GM18907 (cell line): Measurements from ENCODE around the gene ABL1.

Experiments
- ATAC-seq: cut with Tn5 transposase; IDR thresholded peaks from one replicate; pipeline ENCODE4 v1.9.1; 2021; ENCODE audit warnings: mild to moderate bottlenecking, moderate library complexity; ENCODE audit not compliant: unreplicated experiment

Gene ABL1

GRCh38 chr9:130913599-130914416 lies 78.8 kb downstream of the ABL1 start:
- ATAC-seq: no peak

- ATAC-seq: no peak
These were observed 79.5 kb downstream of the ABL1 start for GRCh38 chr9:130914417-130915095.

GRCh38 chr9:130915096-130915447 lies 80.0 kb downstream of the ABL1 start:
- no peak for ATAC-seq

DNA sequence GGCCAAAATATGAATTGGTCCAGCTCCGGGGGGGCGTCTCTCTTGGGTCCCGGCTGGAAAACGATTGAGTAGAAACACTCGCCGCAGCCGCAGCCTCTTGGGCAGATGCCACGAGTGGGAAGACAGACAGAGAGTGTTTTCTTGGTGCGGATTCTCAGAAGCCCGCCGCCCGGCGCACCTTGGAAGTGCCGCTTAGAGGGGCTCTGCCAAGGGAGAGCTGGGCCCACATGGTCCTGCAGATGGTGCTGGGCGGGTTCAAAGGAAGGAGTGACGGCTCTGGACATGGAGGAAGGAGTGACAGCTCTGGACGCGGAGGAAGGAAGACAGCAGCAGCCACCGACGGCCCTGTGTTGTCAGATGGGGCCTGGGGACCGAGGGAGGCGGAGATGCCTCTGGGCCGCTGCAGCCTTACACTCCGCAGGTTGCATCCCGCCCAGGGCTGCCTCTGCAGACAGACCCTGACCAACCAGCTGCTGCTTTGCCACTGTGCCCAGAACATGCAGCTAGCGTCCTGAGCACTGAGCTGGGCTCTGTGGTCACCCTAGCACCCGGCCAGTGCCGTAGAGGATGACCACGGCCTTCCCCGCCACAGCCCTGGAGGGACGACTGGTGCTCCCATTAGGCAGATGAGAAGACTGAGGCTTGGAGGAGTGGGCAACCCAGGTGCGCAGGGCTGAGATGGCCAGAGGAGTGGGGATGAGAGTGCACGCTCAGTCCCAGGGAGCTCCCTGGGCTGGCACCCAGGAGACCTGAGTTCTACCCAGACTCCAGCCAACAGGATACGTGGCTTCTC lies 82.3 kb downstream of the ABL1 start:
- no peak for ATAC-seq

GRCh38 chr9:130918101-130918825 lies 83.2 kb downstream of the ABL1 start:
- no peak for ATAC-seq

DNA sequence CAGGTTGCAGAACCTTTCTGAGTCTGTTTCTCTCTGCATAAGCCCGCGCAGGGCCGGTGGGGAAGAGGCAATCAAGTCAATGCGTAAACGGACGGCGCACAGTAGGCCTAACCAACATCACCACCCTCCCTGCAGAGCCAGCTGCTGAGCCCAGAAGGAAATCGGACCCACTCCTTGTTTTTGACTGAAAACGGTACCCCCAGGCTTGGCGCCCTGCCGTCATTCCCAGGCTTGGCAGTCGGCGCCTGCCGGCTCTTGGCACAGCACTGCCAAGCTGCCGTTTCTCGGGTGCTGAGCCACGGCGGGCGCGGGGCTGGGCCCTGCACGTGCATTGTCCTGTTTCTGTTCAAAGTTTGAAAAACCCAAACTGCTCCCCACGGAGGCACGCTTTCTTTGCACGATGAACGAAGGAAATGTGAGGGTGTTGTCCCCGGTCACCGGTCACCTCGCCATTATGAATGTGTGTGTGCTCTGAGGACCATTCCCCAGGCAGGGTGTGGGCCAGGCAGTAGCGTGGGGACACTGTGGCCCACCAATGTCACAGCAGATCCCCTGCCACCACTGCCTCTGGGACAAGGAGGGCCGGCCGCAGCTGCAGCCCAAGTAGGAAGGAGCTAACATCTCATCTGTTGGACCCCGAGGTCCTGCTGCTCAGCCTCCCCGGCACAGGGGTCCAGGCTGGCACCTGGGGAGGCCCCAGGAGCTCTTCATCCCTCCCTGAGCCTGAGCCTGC lies 83.9 kb downstream of the ABL1 start:
- no peak for ATAC-seq

DNA sequence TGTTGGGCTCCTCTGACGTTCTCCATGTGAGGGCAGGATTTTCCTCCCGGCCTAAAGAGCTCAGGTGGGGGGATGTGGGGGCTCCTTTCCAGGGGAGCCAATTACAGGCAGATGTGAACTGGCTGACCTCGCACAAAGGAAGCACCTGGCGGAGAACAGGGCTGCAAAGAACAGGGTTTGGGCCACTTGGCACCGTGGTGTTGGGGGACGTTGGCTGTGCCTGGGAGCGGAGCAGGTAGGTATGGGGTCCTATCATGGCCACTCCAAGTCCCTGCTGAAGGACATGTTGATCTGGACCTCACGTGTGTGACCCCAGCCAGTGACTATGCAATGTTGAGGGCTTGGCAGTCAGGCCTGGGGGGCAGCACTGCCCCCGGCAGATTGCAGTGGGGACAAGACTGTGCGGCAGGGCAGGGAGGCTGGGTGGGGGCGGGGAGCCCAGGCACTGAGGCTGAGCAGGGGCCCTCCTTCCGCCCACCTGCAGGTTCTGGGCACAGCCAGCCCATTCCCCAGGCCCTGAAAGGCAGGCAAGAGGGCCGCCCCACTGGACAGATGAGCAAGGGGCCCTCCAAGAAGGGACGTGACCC lies 84.6 kb downstream of the ABL1 start:
- no peak for ATAC-seq

- ATAC-seq: no peak
These were observed 85.2 kb downstream of the ABL1 start for GRCh38 chr9:130920233-130920632.

DNA sequence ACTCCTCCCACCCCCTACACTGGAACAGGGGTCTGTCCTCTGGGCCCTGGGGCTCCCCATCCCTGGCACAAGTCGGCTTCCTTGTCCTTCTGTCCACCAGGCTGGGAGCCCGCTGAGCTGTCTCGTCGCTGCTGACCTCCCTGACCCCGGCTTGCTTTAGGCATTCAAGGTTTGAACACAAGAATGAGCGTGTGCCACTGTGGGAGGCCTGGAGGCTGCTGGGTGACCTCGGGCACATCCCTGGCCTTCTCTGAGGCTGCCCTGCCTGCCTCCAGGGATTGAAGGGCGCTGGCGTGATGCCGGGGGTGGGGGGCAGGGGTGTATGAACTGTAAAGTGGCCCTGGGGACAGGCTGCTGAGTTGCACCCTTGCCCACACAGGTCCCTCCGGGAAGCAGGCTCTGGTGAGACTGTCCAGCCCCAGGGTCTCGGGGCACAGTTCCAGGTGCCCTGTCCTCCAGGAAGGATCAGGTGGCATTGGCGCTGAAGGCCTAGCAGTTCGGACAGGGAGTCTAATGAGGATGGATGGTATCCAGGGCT lies 85.8 kb downstream of the ABL1 start:
- no peak for ATAC-seq

- ATAC-seq: no peak
These were observed 86.4 kb downstream of the ABL1 start for GRCh38 chr9:130921300-130921988.

- ATAC-seq: no peak
These were observed 87.2 kb downstream of the ABL1 start for GRCh38 chr9:130921989-130922892.

DNA sequence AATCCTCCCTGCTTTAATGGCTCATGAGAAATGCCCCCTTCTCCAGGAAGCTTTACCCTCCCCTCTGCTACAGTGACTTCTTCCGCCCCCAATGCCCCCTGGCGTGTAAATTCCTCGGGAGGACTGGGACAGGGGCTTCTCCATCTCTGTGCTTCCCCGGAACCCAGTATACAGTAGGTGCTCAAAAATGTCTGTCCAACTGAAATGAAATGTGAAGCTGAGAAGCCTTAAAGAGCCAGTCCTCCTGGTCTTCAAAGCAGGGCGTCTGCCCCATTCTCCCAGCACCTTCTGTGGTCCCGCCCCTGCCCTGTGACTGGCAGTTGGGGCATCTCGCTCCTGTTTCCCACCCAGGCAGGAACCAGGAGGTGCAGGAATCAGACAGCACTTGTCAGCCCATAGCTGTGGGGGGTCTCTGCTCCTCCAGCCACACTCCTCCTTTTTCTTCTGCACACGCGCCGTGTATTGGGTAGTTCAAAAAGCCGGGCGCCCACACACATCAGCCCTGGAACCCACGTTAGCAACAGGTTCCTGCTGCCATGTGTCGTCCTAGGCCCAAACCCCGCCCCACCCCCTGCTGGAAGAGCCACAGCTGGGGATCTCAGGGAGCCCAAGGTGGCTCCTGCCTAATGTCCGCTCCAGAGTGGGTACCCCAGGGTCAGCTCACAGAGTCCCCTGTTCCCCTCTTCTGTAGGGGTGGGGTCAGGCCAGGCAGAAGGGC lies 88.0 kb downstream of the ABL1 start:
- ATAC-seq: no peak

DNA sequence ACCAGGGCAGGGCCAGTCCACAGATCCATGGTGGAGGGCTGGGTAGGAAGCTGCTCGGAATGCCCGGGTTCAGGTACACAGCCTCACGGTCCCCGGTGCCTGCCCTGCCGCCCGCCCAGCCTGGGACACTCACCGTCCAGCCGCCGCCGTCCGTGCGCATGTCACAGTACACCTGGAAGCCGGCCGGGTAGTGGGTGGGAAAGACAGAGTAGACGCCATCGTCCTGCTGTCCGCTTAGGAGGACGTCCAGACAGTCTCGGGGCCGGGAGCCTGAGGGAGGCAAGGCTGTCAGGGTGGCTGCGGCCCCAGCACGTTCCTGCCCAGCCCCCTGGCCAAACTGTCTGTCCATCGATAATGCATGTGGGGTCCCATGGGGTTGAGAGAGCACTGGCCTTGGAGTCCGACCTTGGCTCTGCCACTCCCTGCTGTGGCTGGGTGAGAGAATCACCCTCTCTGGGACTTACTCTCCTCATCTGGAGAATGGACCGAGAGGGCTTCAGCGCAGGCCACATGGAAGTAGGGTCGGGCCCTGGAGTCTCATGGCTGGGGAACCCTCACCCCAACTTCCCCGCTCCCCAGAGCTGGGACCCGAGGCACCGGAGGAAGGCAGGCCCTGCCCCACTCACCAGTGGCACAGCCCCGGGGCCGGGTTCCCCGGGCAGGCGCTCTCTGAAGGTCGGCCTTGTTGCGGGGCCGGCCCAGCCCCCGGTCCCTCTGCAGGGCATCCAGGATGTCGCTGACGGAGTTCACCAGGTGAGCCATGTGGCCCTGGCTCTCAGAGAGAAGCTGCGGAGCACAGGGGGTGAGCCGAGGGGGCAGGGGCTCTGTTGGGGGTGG lies 88.8 kb downstream of the ABL1 start:
- no peak for ATAC-seq

- ATAC-seq: no peak
These were observed 89.4 kb downstream of the ABL1 start for GRCh38 chr9:130924448-130924788.

DNA sequence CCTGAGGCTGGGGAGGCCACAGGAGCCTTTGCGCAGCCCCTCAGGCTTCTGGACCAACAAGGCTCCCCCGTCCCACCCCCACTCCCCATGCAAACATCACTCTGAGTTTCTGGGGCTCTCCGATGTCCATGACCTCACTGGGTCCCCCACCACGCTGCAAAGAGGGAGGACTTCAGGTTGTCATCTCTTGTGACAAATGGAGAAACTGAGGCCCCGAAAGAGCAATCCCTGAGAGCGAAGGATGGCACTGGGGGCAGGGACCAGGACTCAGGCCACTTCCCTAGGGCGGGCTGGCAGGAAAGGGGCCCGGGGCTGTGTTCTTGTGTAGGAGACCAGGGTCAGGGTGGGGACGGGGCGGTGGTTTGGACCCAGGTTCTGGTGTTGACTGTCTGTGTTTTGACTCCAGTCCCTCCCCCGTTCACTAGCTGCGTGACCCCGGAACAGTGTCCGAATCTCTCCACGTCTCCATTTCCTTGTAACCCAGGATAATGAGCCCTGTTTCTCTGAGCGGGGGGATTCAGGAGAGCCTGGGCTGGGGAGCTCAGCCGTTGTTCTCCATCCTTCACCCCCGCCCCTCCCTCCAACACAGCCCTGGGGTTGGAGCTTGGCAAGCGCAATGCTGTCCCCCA lies 90.1 kb downstream of the ABL1 start:
- no peak for ATAC-seq

DNA sequence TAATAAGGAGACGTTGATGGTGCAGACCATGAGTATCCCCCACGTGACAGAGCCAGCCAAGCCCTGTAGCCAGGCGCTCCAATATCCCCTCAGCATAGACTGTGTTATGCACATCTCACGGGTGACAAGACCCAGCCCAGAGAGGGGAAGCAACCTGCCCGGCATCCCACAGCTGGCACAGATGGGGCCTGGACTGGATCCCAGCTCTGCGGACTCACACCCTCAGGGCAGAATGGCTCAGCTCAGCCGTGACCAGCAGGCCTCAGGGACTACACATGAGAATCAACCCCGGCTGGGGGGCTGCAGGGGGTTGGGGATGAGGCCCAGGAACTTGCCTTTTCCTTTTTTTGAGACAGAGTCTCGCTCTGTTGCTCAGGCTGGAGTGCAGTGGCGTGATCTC lies 92.3 kb downstream of the ABL1 start:
- ATAC-seq: no peak
